ENCODE results near the gene CLMP. TPM values are rescaled to one million over a fixed set of nuclear protein-coding genes. Genes with fewer than 3 reads are reported as not detected.

The CLMP gene
- total and polyA plus RNA-seq, 8 donors: 0.46 to 5.5 (median 1.0) TPM

- Histone ChIP-seq H3K4me3 (no peak overlapping the region), H3K27ac (peak overlapping the region in 2 of 4 donors; percentile 33 to 45), H3K9me3 (no peaks in the 10 kb centered on the region), H3K4me1 (peaks cover 9 to 23% (median 15%) of the 10 kb centered on the region in 3 donors), H3K36me3 (no peaks in the 10 kb centered on the region), H3K27me3 (no peaks in the 10 kb centered on the region)
- FAIRE-seq (no peak), DNase-seq (no peak), ATAC-seq (no peak)
- 76 to 86% methylated on average over 5 of the region's 5 CpGs for WGBS, 2 donors
- TF ChIP-seq CTCF (IDR thresholded peaks at IDR 0.05): no peak
- intact Hi-C loops (cut with DNase I): no loop called here
Measured at GRCh38 chr11:123069908-123070821, 124.9 kb downstream of the CLMP start.

- no peak for DNase-seq
- peaks cover 6 to 17% (median 14%) of the 10 kb centered on the region in 3 donors for H3K4me1 ChIP-seq
Measured at GRCh38 chr11:123065621-123066020, 129.4 kb downstream of the CLMP start.

GRCh38 chr11:123063826-123064657, 131.0 kb downstream of the CLMP start:
- no peak for DNase-seq
- no peak for FAIRE-seq
- no peak for ATAC-seq
- intact Hi-C loops (cut with DNase I): no loop called here
- Histone ChIP-seq H3K4me3 (peak overlapping the region in 2 of 4 donors; percentile 73 to 89), H3K4me1 (peaks cover 6 to 16% (median 14%) of the 10 kb centered on the region in 3 donors), H3K27ac (peak overlapping the region; percentile 99 to 100 (median 100)), H3K27me3 (no peaks in the 10 kb centered on the region), H3K9me3 (no peaks in the 10 kb centered on the region), H3K36me3 (peaks cover 11 to 15% (median 13%) of the 10 kb centered on the region in 3 donors)
- TF ChIP-seq CTCF (IDR thresholded peaks at IDR 0.05): no peak
- 14% methylated on average over 9 of the region's 9 CpGs for WGBS, 2 donors

More at GRCh38 chr11:123065621-123066020, 129.4 kb downstream of the CLMP start:
- H3K4me3 ChIP-seq: no peak overlapping the region
- 89 to 93% methylated on average over 2 of the region's 2 CpGs for WGBS, 2 donors
- H3K9me3 ChIP-seq: no peaks in the 10 kb centered on the region
- no peak for TF ChIP-seq CTCF (IDR thresholded peaks at IDR 0.05)
- no peaks in the 10 kb centered on the region for H3K27me3 ChIP-seq
- ATAC-seq: no peak
- H3K27ac ChIP-seq: no peak overlapping the region
- FAIRE-seq: no peak
- intact Hi-C loops (cut with DNase I): no loop called here
- H3K36me3 ChIP-seq: peaks cover 0 to 3% (median 1%) of the 10 kb centered on the region in 3 donors

GRCh38 chr11:123062892-123063825, 131.9 kb downstream of the CLMP start:
- WGBS, 2 donors: 1 to 4% methylated on average over 35 to 37 of the region's 37 CpGs
- ATAC-seq: peak; percentile 6 to 19 (median 12)
- Histone ChIP-seq H3K4me1 (peaks cover 9 to 25% (median 23%) of the 10 kb centered on the region in 3 donors), H3K27ac (peak overlapping the region; percentile 99 to 100 (median 100)), H3K36me3 (peaks cover 15 to 20% (median 19%) of the 10 kb centered on the region in 3 donors), H3K4me3 (peak overlapping the region; percentile 38 to 89 (median 80)), H3K27me3 (no peaks in the 10 kb centered on the region), H3K9me3 (no peaks in the 10 kb centered on the region)
- FAIRE-seq: no peak
- intact Hi-C loops (cut with DNase I): no loop called here
- TF ChIP-seq CTCF (IDR thresholded peaks at IDR 0.05): no peak
- DNase-seq: peak in 3 of 6 donors; percentile 31 to 49 (median 46)
